ENCODE results near the gene OR2C1. TPM values are rescaled to one million over a fixed set of nuclear protein-coding genes. Genes with fewer than 3 reads are reported as not detected.

Gene OR2C1
- total RNA-seq, 6 donors from 2014 or later = 0.39 to 0.46 TPM; not detected in 4

GRCh38 chr16:3321816-3322215 is 33.9 kb upstream of the OR2C1 start:
- H3K27ac ChIP-seq = no peak overlapping the region
- ATAC-seq (ENCODE audit: low FRiP score in 2 of 2) (no peak), DNase-seq (no peak)
- no peak overlapping the region for H3K4me3 ChIP-seq
- 65% methylated on average over 2 of the region's 2 CpGs for WGBS, 2 donors
- TF ChIP-seq POLR2A (IDR thresholded peaks at IDR 0.05) = no peak
- TF ChIP-seq POLR2AphosphoS5 (IDR thresholded peaks at IDR 0.05) = no peak
- TF ChIP-seq EP300 (IDR thresholded peaks at IDR 0.05) = no peak
- no peak for TF ChIP-seq CTCF (IDR thresholded peaks at IDR 0.05)
- H3K4me1 ChIP-seq = no peaks in the 10 kb centered on the region
- H3K27me3 ChIP-seq = no peaks in the 10 kb centered on the region
- H3K36me3 ChIP-seq = peaks cover 11 to 16% (median 12%) of the 10 kb centered on the region in 4 donors
- peaks cover 39 to 87% (median 76%) of the 10 kb centered on the region in 4 donors for H3K9me3 ChIP-seq

GRCh38 chr16:3327514-3327913 is 28.2 kb upstream of the OR2C1 start:
- no peak overlapping the region for H3K27ac ChIP-seq
- WGBS, 2 donors = 77 to 86% methylated on average over 4 of the region's 4 CpGs
- TF ChIP-seq EP300 (IDR thresholded peaks at IDR 0.05) = no peak
- TF ChIP-seq POLR2A (IDR thresholded peaks at IDR 0.05) = no peak
- TF ChIP-seq POLR2AphosphoS5 (IDR thresholded peaks at IDR 0.05) = no peak
- no peak for TF ChIP-seq CTCF (IDR thresholded peaks at IDR 0.05)
- peaks cover 0 to 33% (median 19%) of the 10 kb centered on the region in 4 donors for H3K9me3 ChIP-seq
- ATAC-seq (ENCODE audit: low FRiP score in 2 of 2) (no peak), DNase-seq (no peak)
- H3K4me1 ChIP-seq = no peaks in the 10 kb centered on the region
- H3K36me3 ChIP-seq = no peaks in the 10 kb centered on the region
- no peak overlapping the region for H3K4me3 ChIP-seq
- no peaks in the 10 kb centered on the region for H3K27me3 ChIP-seq

DNA sequence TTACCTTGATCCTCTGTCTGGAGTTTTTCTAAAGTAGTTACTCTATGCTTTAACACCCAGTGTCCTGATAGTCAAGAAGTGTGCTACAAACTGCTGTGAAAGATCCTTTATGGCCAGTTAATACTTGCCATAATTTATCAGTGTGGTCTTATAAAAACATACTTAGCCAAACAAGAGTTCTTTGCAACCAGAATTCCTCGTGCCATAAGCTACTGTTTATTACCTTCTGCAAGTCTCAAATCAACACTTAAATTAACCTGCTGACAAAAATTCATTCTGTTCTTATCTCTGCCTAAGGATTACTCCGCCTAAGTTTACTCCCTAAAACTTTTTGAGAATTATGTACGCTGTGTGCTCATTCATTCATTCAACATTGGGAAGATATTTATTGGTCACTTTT is 27.6 kb upstream of the OR2C1 start:
- WGBS, 2 donors = 41 to 60% methylated on average over 3 of the region's 3 CpGs
- TF ChIP-seq EP300 (IDR thresholded peaks at IDR 0.05) (no peak), CTCF (IDR thresholded peaks at IDR 0.05) (no peak), POLR2A (IDR thresholded peaks at IDR 0.05) (no peak), POLR2AphosphoS5 (IDR thresholded peaks at IDR 0.05) (no peak)
- Histone ChIP-seq H3K9me3 (peaks cover 0 to 28% (median 14%) of the 10 kb centered on the region in 4 donors), H3K27me3 (no peaks in the 10 kb centered on the region), H3K4me1 (no peaks in the 10 kb centered on the region), H3K4me3 (no peak overlapping the region), H3K36me3 (no peaks in the 10 kb centered on the region), H3K27ac (no peak overlapping the region)
- no peak for ATAC-seq (ENCODE audit: low FRiP score in 2 of 2)
- no peak for DNase-seq

GRCh38 chr16:3328643-3329042 is 27.0 kb upstream of the OR2C1 start:
- Histone ChIP-seq H3K27me3 (no peaks in the 10 kb centered on the region), H3K36me3 (no peaks in the 10 kb centered on the region), H3K4me3 (no peak overlapping the region), H3K4me1 (no peaks in the 10 kb centered on the region), H3K9me3 (peaks cover 0 to 22% (median 9%) of the 10 kb centered on the region in 4 donors), H3K27ac (no peak overlapping the region)
- no peak for TF ChIP-seq POLR2A (IDR thresholded peaks at IDR 0.05)
- TF ChIP-seq CTCF (IDR thresholded peaks at IDR 0.05) = no peak
- no peak for TF ChIP-seq EP300 (IDR thresholded peaks at IDR 0.05)
- TF ChIP-seq POLR2AphosphoS5 (IDR thresholded peaks at IDR 0.05) = no peak
- WGBS, 2 donors = 54 to 76% methylated on average over 2 of the region's 2 CpGs
- ATAC-seq (ENCODE audit: low FRiP score in 2 of 2) = no peak
- no peak for DNase-seq

DNA sequence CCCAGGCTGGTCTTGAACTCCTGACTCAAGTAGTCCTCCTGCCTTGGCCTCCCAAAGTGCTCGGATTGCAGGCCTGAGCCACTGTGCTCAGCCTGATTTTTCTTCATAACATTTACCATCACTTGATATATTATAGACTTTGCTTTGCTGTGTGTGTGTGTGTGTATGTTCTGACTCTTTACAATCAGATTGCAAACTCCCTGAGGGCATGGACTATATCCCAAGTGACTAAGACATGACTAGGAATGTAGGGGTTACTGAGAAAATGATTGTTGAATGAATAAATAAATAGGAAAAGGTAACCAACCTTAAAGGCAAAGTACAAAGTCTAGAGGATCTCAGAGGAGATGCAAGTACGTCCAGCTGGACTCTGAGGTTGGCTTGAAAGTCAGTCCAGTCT is 9.6 kb upstream of the OR2C1 start:
- DNase-seq (no peak), ATAC-seq (ENCODE audit: low FRiP score in 2 of 2) (no peak)
- Histone ChIP-seq H3K36me3 (no peaks in the 10 kb centered on the region), H3K27me3 (no peaks in the 10 kb centered on the region), H3K4me3 (no peak overlapping the region), H3K9me3 (no peaks in the 10 kb centered on the region), H3K4me1 (no peaks in the 10 kb centered on the region), H3K27ac (no peak overlapping the region)
- no peak for TF ChIP-seq POLR2A (IDR thresholded peaks at IDR 0.05)
- TF ChIP-seq CTCF (IDR thresholded peaks at IDR 0.05) = no peak
- TF ChIP-seq POLR2AphosphoS5 (IDR thresholded peaks at IDR 0.05) = no peak
- no peak for TF ChIP-seq EP300 (IDR thresholded peaks at IDR 0.05)
- WGBS, 2 donors = 68 to 79% methylated on average over 2 of the region's 2 CpGs
